Fibroblast of lung (primary cell): ENCODE measurements around the gene HEATR9. TPM values are rescaled to one million over a fixed set of nuclear protein-coding genes. Genes with fewer than 3 reads are reported as not detected.

ENCODE experiments used
- DNase-seq, 2 donors: peaks; one replicate each; pipeline versions ENCODE4 v3.0.0 to v3.0.0-alpha.2; 2010; ENCODE audit warnings: low read depth in 2 of 2
- H2AFZ ChIP-seq: 2 replicates; pipeline ENCODE4 v1.5.1; 2012; ENCODE audit warnings: low read length, control low read depth, inconsistent platforms
- H3K27ac ChIP-seq: 2 replicates; pipeline ENCODE4 v1.5.1; 2011; ENCODE audit warnings: low read length, control low read depth; ENCODE audit not compliant: insufficient read depth
- H3K27me3 ChIP-seq: 2 replicates; pipeline ENCODE4 v1.5.1; 2011; ENCODE audit warnings: mild to moderate bottlenecking, low read length; ENCODE audit not compliant: control insufficient read depth, insufficient read depth
- H3K36me3 ChIP-seq: 2 replicates; pipeline ENCODE4 v1.5.1; 2011; ENCODE audit warnings: low read length; ENCODE audit not compliant: control insufficient read depth, insufficient read depth
- H3K4me1 ChIP-seq: 2 replicates; pipeline ENCODE4 v1.5.1; 2011; ENCODE audit warnings: low read length; ENCODE audit not compliant: control insufficient read depth, insufficient read depth; ENCODE audit errors: extremely low read depth
- H3K4me2 ChIP-seq: 2 replicates; pipeline ENCODE4 v1.5.1; 2011; ENCODE audit warnings: low read length, control low read depth; ENCODE audit not compliant: insufficient read depth; ENCODE audit errors: extremely low read depth
- H3K4me3 ChIP-seq, 4 experiments: fragments of 200-600 bp in 1 of 4; sonication (generic) in 1 of 4; replicated peaks in 1 of 4; 2 replicates each; pipeline ENCODE4 v1.5.1; 2011 to 2016; ENCODE audit warnings: low read length in 4 of 4, low read depth in 3 of 4, mild to moderate bottlenecking in 3 of 4, control low read depth in 2 of 4, inconsistent platforms in 1 of 4, mixed read lengths in 1 of 4; ENCODE audit not compliant: insufficient read depth in 1 of 4; ENCODE audit errors: control extremely low read depth in 1 of 4
- H3K79me2 ChIP-seq: 2 replicates; pipeline ENCODE4 v1.5.1; 2012; ENCODE audit warnings: mild to moderate bottlenecking, low read length, inconsistent platforms; ENCODE audit not compliant: control insufficient read depth, insufficient read depth
- H3K9ac ChIP-seq: 2 replicates; pipeline ENCODE4 v1.5.1; 2011; ENCODE audit warnings: mild to moderate bottlenecking, low read length, control low read depth; ENCODE audit not compliant: insufficient read depth
- H3K9me3 ChIP-seq: 2 replicates; pipeline ENCODE4 v1.5.1; 2012; ENCODE audit warnings: low read depth, low read length; ENCODE audit not compliant: control insufficient read depth, insufficient read depth
- H4K20me1 ChIP-seq: 2 replicates; pipeline ENCODE4 v1.5.1; 2011; ENCODE audit warnings: low read length; ENCODE audit not compliant: control insufficient read depth, insufficient read depth; ENCODE audit errors: extremely low read depth
- EZH2 ChIP-seq: IDR thresholded peaks from 2 replicates; pipeline ENCODE4 v1.5.1; 2012; ENCODE audit warnings: low read length, control low read depth, mild to moderate bottlenecking; ENCODE audit errors: missing control alignments
- polyA plus RNA-seq, 2 donors: library from polyadenylated mRNA; depleted of rRNA in 1 of 2; stranded (reverse) in 1 of 2; unstranded in 1 of 2; fragments of >200 nt; gene quantifications; 2 replicates each; pipeline ENCODE4 v1.2.1, GENCODE V29; 2011 to 2012; ENCODE audit warnings: missing spikeins in 1 of 2
- total RNA-seq: library from RNA; depleted of rRNA; stranded (reverse); fragments of >200 nt; gene quantifications from 2 replicates; pipeline ENCODE4 v1.2.1, GENCODE V29; 2014
- TF ChIP-seq, protein P1 (sequence below), 2 donors: IDR thresholded peaks in 1 of 2; conservative IDR thresholded peaks in 1 of 2; 1 replicate in 1 of 2; 2 replicates in 1 of 2; pipeline ENCODE4 v1.5.1; 2011 to 2012; ENCODE audit warnings: low read length in 2 of 2, control low read depth in 1 of 2, inconsistent platforms in 1 of 2, low read depth in 1 of 2, mild to moderate bottlenecking in 1 of 2

The HEATR9 gene
- total and polyA plus RNA-seq, 2 donors (not counting 1 experiment from before 2014, with no cell fraction given), result not detected

DNA sequence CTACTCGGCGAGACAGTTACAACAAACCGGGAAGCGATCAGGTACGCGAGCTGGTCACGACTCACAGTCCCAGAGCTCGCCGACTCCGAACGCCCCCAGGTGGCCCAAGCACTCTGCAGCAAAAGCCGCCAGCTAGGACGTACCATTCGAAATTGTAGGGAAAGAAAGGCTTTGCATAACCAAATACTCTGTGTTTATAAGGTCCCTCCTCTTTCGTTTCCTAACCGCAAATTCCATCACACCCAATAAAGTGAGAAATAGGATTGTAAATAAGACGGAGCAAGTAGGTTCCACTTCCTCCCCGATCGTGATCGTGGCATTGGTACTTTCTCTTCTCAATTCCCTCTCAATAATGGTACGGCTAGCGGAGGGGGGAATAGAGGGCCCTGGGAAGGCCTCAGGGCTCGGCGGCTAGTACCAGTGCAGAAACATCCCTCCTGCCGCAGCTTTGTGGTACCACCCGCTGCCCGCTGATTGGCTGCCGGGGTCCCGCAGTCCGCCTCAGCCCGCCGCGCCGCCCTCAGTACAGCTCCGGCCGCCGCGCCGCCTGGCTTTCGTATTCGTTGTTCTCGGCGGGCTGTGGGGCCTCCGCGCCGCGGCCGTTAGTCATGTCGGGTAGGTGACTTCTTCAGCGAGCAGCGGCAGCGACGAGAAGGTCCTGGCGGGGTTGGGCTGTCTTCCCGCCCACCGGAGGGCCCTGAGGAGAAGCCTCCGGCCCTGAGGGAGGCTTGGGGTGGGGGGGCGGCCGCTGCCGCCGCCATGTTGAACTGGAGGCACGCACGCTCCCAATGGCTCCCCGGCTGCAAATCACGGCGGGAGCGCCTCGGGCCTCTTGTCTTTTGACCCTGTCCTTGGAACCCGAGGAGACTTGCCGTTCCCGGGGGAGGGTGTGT lies 59.5 kb downstream of the HEATR9 start, which contains the start of gene TAF15:
TSS of gene TAF15 (plus strand) at position 523 of the 893 bp plus-strand sequence. CDS start at position 609, 86 bp downstream.
- DNase-seq, result peak; percentile 99 to 100
- Histone ChIP-seq H3K9me3 (no peaks in the 10 kb centered on the region), H3K36me3 (no peaks in the 10 kb centered on the region), H3K27me3 (no peaks in the 10 kb centered on the region), H3K79me2 (peaks cover 49% of the 10 kb centered on the region), H3K4me1 (peaks cover 15% of the 10 kb centered on the region), H3K4me3 (peak within 1 kb of the TSS; percentile 76 to 100 (median 88)), H4K20me1 (no peaks in the 10 kb centered on the region), H3K27ac (peak within 1 kb of the TSS; percentile 85), H3K9ac (peak within 1 kb of the TSS; percentile 99), H2AFZ (peak within 1 kb of the TSS; percentile 80), H3K4me2 (peak within 1 kb of the TSS; percentile 92)
- TF ChIP-seq, protein P1, sequence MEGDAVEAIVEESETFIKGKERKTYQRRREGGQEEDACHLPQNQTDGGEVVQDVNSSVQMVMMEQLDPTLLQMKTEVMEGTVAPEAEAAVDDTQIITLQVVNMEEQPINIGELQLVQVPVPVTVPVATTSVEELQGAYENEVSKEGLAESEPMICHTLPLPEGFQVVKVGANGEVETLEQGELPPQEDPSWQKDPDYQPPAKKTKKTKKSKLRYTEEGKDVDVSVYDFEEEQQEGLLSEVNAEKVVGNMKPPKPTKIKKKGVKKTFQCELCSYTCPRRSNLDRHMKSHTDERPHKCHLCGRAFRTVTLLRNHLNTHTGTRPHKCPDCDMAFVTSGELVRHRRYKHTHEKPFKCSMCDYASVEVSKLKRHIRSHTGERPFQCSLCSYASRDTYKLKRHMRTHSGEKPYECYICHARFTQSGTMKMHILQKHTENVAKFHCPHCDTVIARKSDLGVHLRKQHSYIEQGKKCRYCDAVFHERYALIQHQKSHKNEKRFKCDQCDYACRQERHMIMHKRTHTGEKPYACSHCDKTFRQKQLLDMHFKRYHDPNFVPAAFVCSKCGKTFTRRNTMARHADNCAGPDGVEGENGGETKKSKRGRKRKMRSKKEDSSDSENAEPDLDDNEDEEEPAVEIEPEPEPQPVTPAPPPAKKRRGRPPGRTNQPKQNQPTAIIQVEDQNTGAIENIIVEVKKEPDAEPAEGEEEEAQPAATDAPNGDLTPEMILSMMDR (conservative IDR thresholded peaks at IDR 0.05 in 1 of 2, IDR thresholded peaks at IDR 0.05 in 1 of 2; ENCODE audit: low read depth in 1 of 2, low read length in 2 of 2), result peak; percentile 71 to 88
- TF ChIP-seq EZH2, result no peak

- Histone ChIP-seq H3K79me2 (peaks cover 41% of the 10 kb centered on the region), H3K36me3 (no peaks in the 10 kb centered on the region), H3K9ac (no peak overlapping the region), H3K4me3 (peak overlapping the region; percentile 38 to 81 (median 72)), H3K4me2 (peak overlapping the region; percentile 77), H4K20me1 (no peaks in the 10 kb centered on the region), H3K27ac (peak overlapping the region; percentile 85), H3K9me3 (no peaks in the 10 kb centered on the region), H3K4me1 (peaks cover 15% of the 10 kb centered on the region), H2AFZ (peak overlapping the region; percentile 38), H3K27me3 (no peaks in the 10 kb centered on the region)
- TF ChIP-seq EZH2, result no peak
- TF ChIP-seq, protein P1 (conservative IDR thresholded peaks at IDR 0.05 in 1 of 2, IDR thresholded peaks at IDR 0.05 in 1 of 2; ENCODE audit: low read depth in 1 of 2, low read length in 2 of 2), result no peak
- no peak for DNase-seq
Measured at GRCh38 chr17:35808240-35808961, 60.3 kb downstream of the HEATR9 start.
